Activated B cell treated with CpG ODN at 0.5 μM for 24 hours (primary cell): ENCODE results near the gene H2AZ2. TPM values are rescaled to one million over a fixed set of nuclear protein-coding genes. Genes with fewer than 3 reads are reported as not detected.

ENCODE experiments used
- ATAC-seq: fragments of 200-7000 bp; cut with Tn5 transposase; one replicate; pipeline ENCODE4 v1.10.0; 2021; ENCODE audit warnings: low read depth, mild to moderate bottlenecking, moderate library complexity
- CTCF ChIA-PET: fragments of 350-600 bp; sonication (Branson Sonifier 250); formaldehyde crosslinking; loops from one replicate; lab custom pipeline; 2021; ENCODE audit warnings: antibody characterized with exemption; lab: Charles Lee
- POLR2A ChIA-PET: fragments of 350-600 bp; sonication (Branson Sonifier 250); formaldehyde crosslinking; loops from one replicate; lab custom pipeline; 2021; ENCODE audit warnings: antibody characterized with exemption; lab: Charles Lee
- DNase-seq: peaks from one replicate; pipeline ENCODE4 v3.0.0; 2022
- H3K27ac Mint-ChIP-seq: one replicate; pipeline ENCODE4 v1.8.0; 2020; ENCODE audit warnings: mixed read lengths
- H3K27me3 Mint-ChIP-seq: one replicate; pipeline ENCODE4 v1.8.0; 2021; ENCODE audit warnings: mixed read lengths
- H3K36me3 Mint-ChIP-seq: one replicate; pipeline ENCODE4 v1.8.0; 2021; ENCODE audit warnings: low read depth, mixed read lengths
- H3K4me1 Mint-ChIP-seq: one replicate; pipeline ENCODE4 v1.8.0; 2021; ENCODE audit warnings: mixed read lengths
- H3K4me3 Mint-ChIP-seq: one replicate; pipeline ENCODE4 v1.8.0; 2020; ENCODE audit warnings: mild to moderate bottlenecking, mixed read lengths
- H3K9me3 Mint-ChIP-seq: one replicate; pipeline ENCODE4 v1.8.0; 2020; ENCODE audit warnings: mixed read lengths
- CTCF ChIP-seq: fragments of 200-600 bp; IDR thresholded peaks from one replicate; pipeline ENCODE4 v1.8.0; 2022; ENCODE audit warnings: antibody characterized with exemption, mild to moderate bottlenecking
- intact Hi-C: fragments of 100-400 bp; cut with micrococcal nuclease; formaldehyde crosslinking; loops from one replicate; pipeline ENCODE4 v1.15.1; 2024
- total RNA-seq: library from RNA; stranded (reverse); gene quantifications from 2 replicates; pipeline ENCODE4 v1.2.3, GENCODE V29; 2022

H2AZ2 gene
- total RNA-seq, 1 donor from 2014 or later, result 111 TPM

- ChIA-PET POLR2A (interaction anchor here (1.1 kb wide), 1 partner anchor 10 kb away, joined by 3 read pairs; no protein-coding TSS in a partner anchor), CTCF (no interaction called here)
- Mint-ChIP-seq H3K36me3 (no peaks in the 10 kb centered on the region), H3K27me3 (no peaks in the 10 kb centered on the region), H3K4me3 (no peak overlapping the region), H3K27ac (no peak overlapping the region), H3K4me1 (peaks cover 13% of the 10 kb centered on the region), H3K9me3 (no peaks in the 10 kb centered on the region)
- intact Hi-C loops, result no loop called here
- no peak for DNase-seq
- no peak for TF ChIP-seq CTCF
- no peak for ATAC-seq
Observed at GRCh38 chr7:44891372-44891771, 43.5 kb upstream of the H2AZ2 start.

GRCh38 chr7:44889086-44889781 lies 41.3 kb upstream of the H2AZ2 start:
- Mint-ChIP-seq H3K27ac (no peak overlapping the region), H3K4me3 (no peak overlapping the region), H3K9me3 (no peaks in the 10 kb centered on the region), H3K36me3 (peaks cover 9% of the 10 kb centered on the region), H3K4me1 (peaks cover 26% of the 10 kb centered on the region), H3K27me3 (no peaks in the 10 kb centered on the region)
- DNase-seq (no peak), ATAC-seq (no peak)
- intact Hi-C loops, result no loop called here
- POLR2A ChIA-PET, result no interaction called here
- no peak for TF ChIP-seq CTCF
- CTCF ChIA-PET, result no interaction called here

GRCh38 chr7:44887293-44887692 lies 39.4 kb upstream of the H2AZ2 start:
- no peak for ATAC-seq
- CTCF ChIA-PET, result interaction anchor here (0.7 kb wide), 1 partner anchor 226 kb away, joined by 3 read pairs; no protein-coding TSS in a partner anchor
- POLR2A ChIA-PET, result interaction anchor here (0.7 to 3.6 kb wide), 4 partner anchors 114 to 224 kb away, joined by 3 to 27 read pairs (median 10); partner anchors contain the start of gene TBRG4
- no peak for TF ChIP-seq CTCF
- DNase-seq, result no peak
- Mint-ChIP-seq H3K27me3 (no peaks in the 10 kb centered on the region), H3K4me1 (peaks cover 43% of the 10 kb centered on the region), H3K27ac (peak overlapping the region; percentile 57), H3K36me3 (peaks cover 19% of the 10 kb centered on the region), H3K4me3 (peak overlapping the region; percentile 1), H3K9me3 (no peaks in the 10 kb centered on the region)
- intact Hi-C loops, result no loop called here

- ATAC-seq (peak; percentile 85), DNase-seq (peak; percentile 98)
- intact Hi-C loops, result loop anchor here (1.0 to 2.0 kb wide), 13 partner anchors 29 to 395 kb away; partner anchors contain the start of genes CCM2, H2AZ2, MYO1G and NUDCD3
- POLR2A ChIA-PET, result interaction anchor here (0.5 to 3.6 kb wide), 36 partner anchors 9 to 883 kb away, joined by 3 to 41 read pairs (median 5); partner anchors contain the start of genes CCM2, DDX56, H2AZ2 and MYO1G
- no peaks in the 10 kb centered on the region for H3K27me3 Mint-ChIP-seq
- CTCF ChIA-PET, result interaction anchor here (0.5 to 1.9 kb wide), 3 partner anchors 18 to 29 kb away, joined by 3 to 7 read pairs (median 6); no protein-coding TSS in a partner anchor
- H3K36me3 Mint-ChIP-seq, result peaks cover 26% of the 10 kb centered on the region
- peak within 1 kb of the TSS; percentile 95 for H3K4me3 Mint-ChIP-seq
- H3K9me3 Mint-ChIP-seq, result no peaks in the 10 kb centered on the region
- H3K27ac Mint-ChIP-seq, result peak within 1 kb of the TSS; percentile 99
- H3K4me1 Mint-ChIP-seq, result peaks cover 59% of the 10 kb centered on the region
- no peak for TF ChIP-seq CTCF
Observed at GRCh38 chr7:44885394-44886317, 37.8 kb upstream of the H2AZ2 start, which contains the start of gene PURB. Gene PURB (minus strand): TSS chr7:44885530. CDS start chr7:44885348, 182 bp downstream.
